CD8-positive, alpha-beta memory T cell (primary cell): Measurements from ENCODE around the gene NFKBIA. TPM values are rescaled to one million over a fixed set of nuclear protein-coding genes. Genes with fewer than 3 reads are reported as not detected.

Experiments
- CTCF ChIA-PET: fragments of 350-600 bp; sonication (Branson Sonifier 250); formaldehyde crosslinking; loops from one replicate; lab custom pipeline; 2021; ENCODE audit warnings: antibody characterized with exemption; lab: Charles Lee
- POLR2A ChIA-PET: fragments of 350-600 bp; sonication (Branson Sonifier 250); formaldehyde crosslinking; loops from one replicate; lab custom pipeline; 2021; ENCODE audit warnings: antibody characterized with exemption; lab: Charles Lee
- DNase-seq, 5 donors: peaks; one replicate each; pipeline versions ENCODE4 v3.0.0 to v3.0.0-alpha.2; 2020 to 2022; ENCODE audit warnings: mixed read lengths in 1 of 5
- H3K27ac ChIP-seq: one replicate; pipeline ENCODE4 v1.7.0; 2013; ENCODE audit warnings: low read depth, mild to moderate bottlenecking, low read length, moderate library complexity
- H3K27me3 ChIP-seq: 2 replicates; pipeline ENCODE4 v1.7.0; 2013; ENCODE audit warnings: low read length, mild to moderate bottlenecking; ENCODE audit not compliant: insufficient read depth, poor library complexity, severe bottlenecking
- H3K36me3 ChIP-seq: 2 replicates; pipeline ENCODE4 v1.7.0; 2013; ENCODE audit warnings: mild to moderate bottlenecking, low read length, moderate library complexity; ENCODE audit not compliant: insufficient read depth
- H3K4me1 ChIP-seq: 2 replicates; pipeline ENCODE4 v1.7.0; 2013; ENCODE audit warnings: mild to moderate bottlenecking, low read length, moderate library complexity; ENCODE audit not compliant: insufficient read depth
- H3K4me3 ChIP-seq: 2 replicates; pipeline ENCODE4 v1.7.0; 2013; ENCODE audit warnings: mild to moderate bottlenecking, low read length
- H3K9me3 ChIP-seq: 2 replicates; pipeline ENCODE4 v1.7.0; 2013; ENCODE audit warnings: mild to moderate bottlenecking, low read length
- H3K27ac Mint-ChIP-seq, 8 donors: one replicate each; pipeline ENCODE4 v1.8.0; 2020 to 2021; ENCODE audit warnings: mixed read lengths in 8 of 8, mild to moderate bottlenecking in 6 of 8, inconsistent platforms in 3 of 8, moderate library complexity in 3 of 8
- H3K27me3 Mint-ChIP-seq, 2 donors: one replicate each; pipeline ENCODE4 v1.8.0; 2020 to 2021; ENCODE audit warnings: mixed read lengths in 2 of 2, mild to moderate bottlenecking in 1 of 2, moderate library complexity in 1 of 2
- H3K36me3 Mint-ChIP-seq, 3 donors: one replicate each; pipeline ENCODE4 v1.8.0; 2020 to 2021; ENCODE audit warnings: mixed read lengths in 3 of 3, inconsistent platforms in 1 of 3, mild to moderate bottlenecking in 1 of 3
- H3K4me1 Mint-ChIP-seq, 3 donors: one replicate each; pipeline ENCODE4 v1.8.0; 2020 to 2021; ENCODE audit warnings: mixed read lengths in 3 of 3, inconsistent platforms in 1 of 3, mild to moderate bottlenecking in 1 of 3
- H3K4me3 Mint-ChIP-seq, 7 donors: one replicate each; pipeline ENCODE4 v1.8.0; 2020 to 2021; ENCODE audit warnings: mixed read lengths in 7 of 7, mild to moderate bottlenecking in 6 of 7, moderate library complexity in 4 of 7, inconsistent platforms in 2 of 7
- H3K9me3 Mint-ChIP-seq, 5 donors: one replicate each; pipeline ENCODE4 v1.8.0; 2020 to 2022; ENCODE audit warnings: mixed read lengths in 5 of 5, mild to moderate bottlenecking in 3 of 5, moderate library complexity in 2 of 5, inconsistent platforms in 1 of 5
- polyA plus RNA-seq: library from polyadenylated mRNA; unstranded; fragments of 300-500 nt; fragmentation: Illumina TruSeq; gene quantifications from one replicate; pipeline ENCODE4 v1.2.3, GENCODE V29; 2021
- total RNA-seq, 2 experiments: library from RNA; stranded (reverse); gene quantifications; one replicate each; pipeline ENCODE4 v1.2.3, GENCODE V29; 2021

Gene NFKBIA
- total and polyA plus RNA-seq, 3 experiments from 2014 or later = 344 to 483 (median 482) TPM

DNA sequence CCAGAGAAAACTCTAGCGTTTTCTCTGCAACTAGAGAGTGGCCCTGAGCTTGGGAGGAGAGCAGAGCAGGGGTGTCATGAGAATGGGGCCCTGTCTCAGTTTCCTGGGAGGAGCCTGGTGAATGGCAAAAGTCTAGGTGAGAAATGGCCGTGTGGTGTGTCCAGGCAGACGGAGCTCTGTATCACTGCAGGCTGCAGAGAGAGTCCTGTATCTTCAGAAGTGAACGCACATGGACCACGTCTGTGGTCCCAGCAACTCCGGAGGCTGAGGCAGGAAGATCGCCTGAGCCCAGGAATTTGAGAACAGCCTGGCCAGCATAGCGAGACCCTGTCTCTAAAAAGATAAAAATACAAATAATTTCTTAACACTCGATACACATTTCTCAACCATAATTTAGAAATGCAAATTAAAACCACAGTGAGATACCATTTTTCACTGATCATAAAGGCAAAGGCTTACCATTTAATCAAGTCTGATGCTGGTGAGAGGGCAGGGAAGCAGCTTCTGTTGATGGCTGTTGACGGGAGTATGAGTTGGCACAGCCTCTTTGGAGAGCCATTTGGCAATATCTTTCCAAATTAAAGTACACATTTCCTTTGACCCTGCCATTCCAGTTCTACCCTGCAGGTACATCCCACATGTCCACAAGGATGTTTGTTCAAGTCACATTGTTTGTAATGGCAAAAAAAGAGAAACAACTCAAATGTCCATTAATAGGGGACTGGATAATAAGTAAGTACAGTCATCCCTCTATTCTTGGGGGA, 51.0 kb downstream of the NFKBIA start:
- DNase-seq = no peak
- no peaks in the 10 kb centered on the region for H3K9me3 Mint-ChIP-seq
- H3K4me3 ChIP-seq = no peak overlapping the region
- H3K27me3 Mint-ChIP-seq = no peaks in the 10 kb centered on the region
- no peak overlapping the region for H3K4me3 Mint-ChIP-seq
- H3K27ac ChIP-seq = no peak overlapping the region
- H3K9me3 ChIP-seq = no peaks in the 10 kb centered on the region
- peaks cover 9 to 13% (median 10%) of the 10 kb centered on the region in 3 donors for H3K4me1 Mint-ChIP-seq
- POLR2A ChIA-PET = no interaction called here
- H3K4me1 ChIP-seq = peaks cover 4% of the 10 kb centered on the region
- H3K27me3 ChIP-seq = no peaks in the 10 kb centered on the region
- CTCF ChIA-PET = no interaction called here
- H3K36me3 ChIP-seq = no peaks in the 10 kb centered on the region
- H3K27ac Mint-ChIP-seq = no peak overlapping the region
- H3K36me3 Mint-ChIP-seq = no peaks in the 10 kb centered on the region

DNA sequence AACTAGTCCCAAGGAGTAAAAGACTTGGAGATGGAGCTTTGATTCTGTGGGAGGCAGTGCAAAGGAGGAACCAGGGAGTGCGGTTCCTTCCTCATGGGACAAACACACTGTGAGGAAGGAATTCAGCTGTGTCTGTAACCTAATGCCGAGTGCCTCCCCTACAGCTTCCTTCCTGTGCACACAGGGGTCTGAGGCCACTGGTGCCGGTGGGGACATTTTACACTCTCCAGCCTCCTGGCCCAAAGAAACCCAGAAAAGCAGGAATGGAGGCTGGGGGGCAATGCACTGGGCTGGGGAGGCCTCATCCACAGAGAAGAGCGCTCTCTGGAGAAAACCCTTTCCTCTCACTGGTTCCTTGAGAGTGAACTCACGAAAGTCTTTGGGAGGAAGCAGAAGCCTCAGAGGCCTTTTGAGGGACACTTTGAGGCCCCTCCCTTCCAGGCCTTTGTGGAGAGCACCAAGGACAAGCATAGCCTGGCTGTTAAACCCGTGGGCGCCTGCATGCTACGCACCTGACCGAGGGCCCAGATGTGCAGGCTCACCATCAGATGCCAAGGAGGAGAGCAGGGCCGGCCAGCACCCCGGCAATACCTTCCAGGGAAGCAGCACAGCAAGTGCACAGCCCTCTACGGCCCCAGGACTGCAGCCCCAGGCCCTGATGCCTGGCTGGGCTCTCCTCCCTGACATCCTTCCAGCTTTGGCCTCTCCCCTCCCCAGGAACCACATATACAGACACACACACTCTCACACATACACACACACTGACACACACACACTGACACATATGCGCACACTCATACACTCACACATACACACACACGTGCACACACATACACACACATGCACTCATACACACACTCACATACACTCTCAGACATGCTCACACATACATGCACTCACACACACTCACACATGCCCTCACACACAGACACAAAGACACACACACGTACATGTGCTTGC, 52.0 kb downstream of the NFKBIA start:
- H3K36me3 Mint-ChIP-seq = no peaks in the 10 kb centered on the region
- no peak overlapping the region for H3K4me3 Mint-ChIP-seq
- Histone ChIP-seq H3K27me3 (no peaks in the 10 kb centered on the region), H3K4me3 (no peak overlapping the region), H3K36me3 (no peaks in the 10 kb centered on the region), H3K9me3 (no peaks in the 10 kb centered on the region), H3K27ac (no peak overlapping the region), H3K4me1 (peaks cover 4% of the 10 kb centered on the region)
- POLR2A ChIA-PET = no interaction called here
- DNase-seq = no peak
- no peaks in the 10 kb centered on the region for H3K9me3 Mint-ChIP-seq
- H3K27me3 Mint-ChIP-seq = peaks cover 0 to 4% of the 10 kb centered on the region in 2 donors
- peaks cover 9 to 15% (median 10%) of the 10 kb centered on the region in 3 donors for H3K4me1 Mint-ChIP-seq
- H3K27ac Mint-ChIP-seq = no peak overlapping the region
- CTCF ChIA-PET = no interaction called here

DNA sequence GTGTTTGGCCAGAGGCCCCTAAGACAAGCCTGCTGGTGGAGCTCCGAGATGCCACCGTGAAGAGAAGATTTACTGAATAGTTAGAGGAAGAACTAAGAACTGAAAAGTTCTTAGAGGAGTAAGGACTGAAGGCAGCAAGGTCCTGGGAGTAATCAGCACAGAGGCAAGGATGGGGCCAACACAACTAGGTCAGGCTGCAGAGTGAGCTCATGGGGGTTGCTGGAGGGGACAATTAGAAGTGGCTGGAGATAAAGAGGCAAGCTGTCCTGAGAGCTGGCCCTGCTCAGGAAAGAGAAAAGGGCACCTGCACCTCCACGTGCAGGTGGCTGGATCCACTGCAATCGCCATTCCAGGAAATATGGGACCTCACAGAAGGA, 52.7 kb downstream of the NFKBIA start:
- H3K27me3 ChIP-seq = no peaks in the 10 kb centered on the region
- peaks cover 4% of the 10 kb centered on the region for H3K4me1 ChIP-seq
- Mint-ChIP-seq H3K4me3 (no peak overlapping the region), H3K36me3 (no peaks in the 10 kb centered on the region), H3K27ac (no peak overlapping the region), H3K9me3 (no peaks in the 10 kb centered on the region), H3K4me1 (peaks cover 9 to 15% (median 10%) of the 10 kb centered on the region in 3 donors), H3K27me3 (peaks cover 0 to 4% of the 10 kb centered on the region in 2 donors)
- H3K36me3 ChIP-seq = no peaks in the 10 kb centered on the region
- POLR2A ChIA-PET = no interaction called here
- H3K4me3 ChIP-seq = no peak overlapping the region
- H3K9me3 ChIP-seq = no peaks in the 10 kb centered on the region
- no peak overlapping the region for H3K27ac ChIP-seq
- DNase-seq = no peak
- CTCF ChIA-PET = no interaction called here

Other genes with a start within 250 kb of the NFKBIA start
- 100 to 1,000 TPM; 399 to 400 TPM for gene PSMA6, start 112.4 kb downstream of the NFKBIA start, total RNA-seq
- gene PSMA6, start 112.4 kb downstream of the NFKBIA start, polyA plus RNA-seq = 305 TPM
- gene INSM2, start 129.4 kb upstream of the NFKBIA start, total RNA-seq = under 1 TPM in 1 of 2 experiments, not detected in 1; 0.07 TPM
- gene INSM2, start 129.4 kb upstream of the NFKBIA start, polyA plus RNA-seq = not detected